ENCODE data around the gene NCAM2. TPM values are rescaled to one million over a fixed set of nuclear protein-coding genes. Genes with fewer than 3 reads are reported as not detected.

The NCAM2 gene
- total and polyA plus RNA-seq, 2 donors (not counting 3 experiments of a cell fraction or from before 2014, with no cell fraction given), result 0.11 to 0.27 TPM

DNA sequence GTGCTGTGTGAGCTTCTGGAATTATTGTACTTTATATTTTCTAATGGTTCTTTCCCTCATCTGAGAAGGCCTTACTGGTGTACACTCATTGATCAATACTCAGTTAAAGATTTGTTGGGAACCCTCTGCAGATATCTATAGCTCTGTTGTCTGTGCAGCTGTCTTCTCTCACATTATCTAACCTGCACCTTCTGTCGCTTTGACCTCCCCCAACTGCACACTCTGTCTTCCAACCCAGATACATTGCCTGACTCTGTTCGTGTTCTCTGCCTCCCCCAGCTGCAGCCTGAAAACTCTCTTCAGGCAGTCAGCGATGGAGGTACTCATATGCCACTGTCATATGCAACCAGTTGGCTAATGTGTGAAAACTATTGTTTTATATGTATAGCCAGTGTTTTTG, 334.3 kb downstream of the NCAM2 start:
- POLR2A ChIA-PET, result no interaction called here
- intact Hi-C loops (cut with micrococcal nuclease), result no loop called here

More for the DNA sequence above, 334.3 kb downstream of the NCAM2 start:
- dilution Hi-C loops (cut with MboI; ENCODE audit: extremely low pct_ligation_motif_present, low sequenced_read_pairs), result no loop called here
- Histone ChIP-seq H3K4me2 (ENCODE audit: insufficient read depth, low read length) (no peak overlapping the region), H3K36me3 (ENCODE audit: control insufficient read depth in 2 of 2, extremely low read depth in 1 of 2, insufficient read depth in 2 of 2, low read length in 2 of 2) (no peaks in the 10 kb centered on the region), H4K20me1 (replicated peaks; ENCODE audit: control insufficient read depth, extremely low read depth, insufficient read depth, low read length) (no peaks in the 10 kb centered on the region), H3K4me1 (ENCODE audit: control insufficient read depth, extremely low read depth, insufficient read depth, low read length) (no peaks in the 10 kb centered on the region), H3K27ac (ENCODE audit: insufficient read depth, low read depth, low read length) (no peak overlapping the region), H3K79me2 (ENCODE audit: control insufficient read depth, insufficient read depth, low read length) (no peaks in the 10 kb centered on the region), H2AFZ (ENCODE audit: low read depth, low read length) (no peak overlapping the region), H3K9me1 (replicated peaks; ENCODE audit: control insufficient read depth, extremely low read depth, insufficient read depth, low read length) (no peaks in the 10 kb centered on the region), H3K9me3 (replicated peaks; ENCODE audit: control insufficient read depth, insufficient read depth, low read length) (no peaks in the 10 kb centered on the region), H3K9ac (replicated peaks; ENCODE audit: extremely low read depth, insufficient read depth, low read length) (no peak overlapping the region), H3K4me3 (replicated peaks in 1 of 3; ENCODE audit: insufficient read depth in 1 of 3, low read depth in 1 of 3, low read length in 3 of 3) (no peak overlapping the region), H3K27me3 (ENCODE audit: control insufficient read depth in 2 of 2, insufficient read depth in 2 of 2, low read length in 2 of 2) (no peaks in the 10 kb centered on the region)
- BruUV-seq (replicated peaks), result no TSS peak
- FAIRE-seq (no peak), DNase-seq (ENCODE audit: low read depth, low spot score) (no peak)
- CTCF ChIA-PET, result no interaction called here
- TF ChIP-seq POLR2A (IDR thresholded peaks at IDR 0.05; ENCODE audit: low read depth, low read length) (no peak), GATA2 (IDR thresholded peaks at IDR 0.05; ENCODE audit: insufficient read depth, insufficient read length, low read depth, low read length) (no peak), EZH2 (IDR thresholded peaks at IDR 0.05; ENCODE audit: borderline replicate concordance, low read depth, low read length, severe bottlenecking) (no peak), MYC (IDR thresholded peaks at IDR 0.05; ENCODE audit: low read depth, low read length) (no peak), JUN (IDR thresholded peaks at IDR 0.05; ENCODE audit: borderline replicate concordance, insufficient read depth, insufficient read length, low read depth) (no peak), POLR2AphosphoS5 (IDR thresholded peaks at IDR 0.05; ENCODE audit: insufficient read depth, low read depth, low read length) (no peak), FOS (IDR thresholded peaks at IDR 0.05; ENCODE audit: borderline replicate concordance, insufficient read depth, low read length) (no peak)
- TF ChIP-seq, protein P1, sequence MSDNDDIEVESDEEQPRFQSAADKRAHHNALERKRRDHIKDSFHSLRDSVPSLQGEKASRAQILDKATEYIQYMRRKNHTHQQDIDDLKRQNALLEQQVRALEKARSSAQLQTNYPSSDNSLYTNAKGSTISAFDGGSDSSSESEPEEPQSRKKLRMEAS (IDR thresholded peaks at IDR 0.05; ENCODE audit: insufficient read depth, insufficient read length), result no peak
- TF ChIP-seq, protein P2, sequence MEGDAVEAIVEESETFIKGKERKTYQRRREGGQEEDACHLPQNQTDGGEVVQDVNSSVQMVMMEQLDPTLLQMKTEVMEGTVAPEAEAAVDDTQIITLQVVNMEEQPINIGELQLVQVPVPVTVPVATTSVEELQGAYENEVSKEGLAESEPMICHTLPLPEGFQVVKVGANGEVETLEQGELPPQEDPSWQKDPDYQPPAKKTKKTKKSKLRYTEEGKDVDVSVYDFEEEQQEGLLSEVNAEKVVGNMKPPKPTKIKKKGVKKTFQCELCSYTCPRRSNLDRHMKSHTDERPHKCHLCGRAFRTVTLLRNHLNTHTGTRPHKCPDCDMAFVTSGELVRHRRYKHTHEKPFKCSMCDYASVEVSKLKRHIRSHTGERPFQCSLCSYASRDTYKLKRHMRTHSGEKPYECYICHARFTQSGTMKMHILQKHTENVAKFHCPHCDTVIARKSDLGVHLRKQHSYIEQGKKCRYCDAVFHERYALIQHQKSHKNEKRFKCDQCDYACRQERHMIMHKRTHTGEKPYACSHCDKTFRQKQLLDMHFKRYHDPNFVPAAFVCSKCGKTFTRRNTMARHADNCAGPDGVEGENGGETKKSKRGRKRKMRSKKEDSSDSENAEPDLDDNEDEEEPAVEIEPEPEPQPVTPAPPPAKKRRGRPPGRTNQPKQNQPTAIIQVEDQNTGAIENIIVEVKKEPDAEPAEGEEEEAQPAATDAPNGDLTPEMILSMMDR (IDR thresholded peaks at IDR 0.05; ENCODE audit: extremely low read depth in 1 of 2, insufficient read depth in 1 of 2, low read depth in 1 of 2, low read length in 2 of 2), result no peak
